Posterior cingulate gyrus (tissue), 11 donors: Measurements from ENCODE around the gene METTL25B.

Experiments
- DNase-seq, 10 donors: peaks; one replicate each; pipeline versions ENCODE4 v3.0.0 to v3.0.0-alpha.2; 2020 to 2021; ENCODE audit warnings: mixed read lengths in 3 of 10
- intact Hi-C: fragments of 100-400 bp; cut with DNase I; formaldehyde crosslinking; loops from one replicate; pipeline ENCODE4 v1.15.1; 2023

Gene METTL25B

DNA sequence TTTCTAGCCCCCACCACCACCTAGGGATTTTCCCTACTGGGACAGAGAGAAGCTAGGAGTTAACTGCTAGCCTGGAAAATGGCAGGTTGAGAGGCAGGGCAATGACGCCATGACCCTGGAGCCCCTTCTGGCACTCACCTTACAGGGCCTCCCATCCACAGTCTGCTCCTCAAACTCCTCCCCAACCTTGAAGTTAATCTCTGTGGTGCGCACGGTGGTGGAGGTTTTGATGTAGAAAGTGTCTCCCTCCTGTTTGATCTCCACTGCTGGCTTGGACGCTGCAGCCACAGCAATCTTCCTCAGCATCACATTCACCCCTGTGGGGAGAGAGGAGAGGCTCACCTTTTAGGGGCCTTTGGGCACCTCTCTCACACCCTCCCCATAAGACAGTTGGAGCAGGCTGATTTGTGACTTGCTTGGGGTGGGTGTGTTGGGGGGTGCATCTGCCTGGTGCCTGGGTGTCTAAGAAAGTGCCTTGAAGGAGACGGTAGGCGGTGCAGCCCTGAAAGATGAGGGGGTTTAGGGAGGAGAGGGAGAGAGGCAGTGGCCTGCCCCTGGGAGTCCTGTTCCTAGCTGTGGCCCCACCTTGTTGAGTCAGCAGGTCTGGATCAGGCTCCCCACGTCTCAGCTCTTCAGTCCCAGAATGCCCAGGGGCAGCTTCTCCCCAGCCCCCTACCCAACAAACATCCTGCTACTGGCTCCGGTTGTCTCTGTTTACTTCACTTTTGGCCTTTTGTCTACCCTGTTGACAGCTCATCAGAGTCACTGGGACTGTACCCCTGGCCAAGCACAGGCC lies 27.3 kb upstream of the METTL25B start:
- DNase-seq: no peak
- intact Hi-C loops: no loop called here

GRCh38 chr1:156703336-156703735 lies 24.9 kb upstream of the METTL25B start:
- intact Hi-C loops: no loop called here
- DNase-seq: no peak

DNA sequence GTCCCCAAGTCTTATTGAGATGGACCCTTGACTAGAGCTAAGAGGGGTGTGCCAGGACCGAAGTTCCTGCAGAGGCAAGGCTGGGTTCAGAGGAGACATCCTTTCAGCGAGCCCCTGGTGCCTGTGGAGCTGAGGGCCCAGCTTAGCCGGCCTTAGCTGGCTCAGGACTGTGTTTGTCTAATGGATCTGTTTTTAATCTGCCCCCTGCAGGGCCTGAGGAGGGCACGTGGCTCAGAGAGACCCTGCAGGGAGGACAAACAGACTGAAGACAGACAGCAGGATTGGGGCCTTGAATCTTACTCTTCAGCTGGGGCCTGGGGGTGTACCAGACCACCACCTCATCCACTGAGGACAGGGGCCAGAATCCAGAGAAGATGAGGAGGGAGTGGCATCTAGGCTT lies 24.5 kb upstream of the METTL25B start:
- DNase-seq: no peak
- intact Hi-C loops: no loop called here

DNA sequence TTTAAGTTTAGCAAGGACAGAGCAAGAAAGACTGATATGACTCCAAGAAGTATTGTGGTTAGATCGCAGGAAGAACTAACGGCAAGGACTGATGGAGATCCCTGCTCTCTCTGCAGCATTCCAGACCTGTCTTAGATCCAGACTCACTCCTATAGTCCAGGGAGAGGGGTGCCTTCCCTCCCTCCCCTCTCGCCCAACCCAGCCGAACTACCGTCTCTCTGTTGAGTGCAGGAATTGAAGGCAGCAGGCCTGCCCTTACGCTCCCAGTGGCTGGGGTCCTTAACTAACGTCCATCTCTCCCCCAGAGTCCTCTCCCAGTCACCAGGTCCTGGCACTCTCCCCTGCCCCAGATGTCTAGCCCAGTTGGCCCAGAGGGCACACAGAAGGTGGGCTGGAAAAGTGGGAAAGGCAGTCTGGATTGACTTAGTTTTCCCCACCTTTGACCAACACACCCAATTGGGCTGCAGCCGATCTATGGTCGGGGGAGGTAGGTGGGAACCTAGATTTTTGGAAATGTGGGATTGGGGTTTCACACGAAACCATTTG lies 24.0 kb upstream of the METTL25B start:
- no peak for DNase-seq
- intact Hi-C loops: no loop called here

GRCh38 chr1:156704930-156705320 lies 23.3 kb upstream of the METTL25B start:
- intact Hi-C loops: no loop called here
- peak in 4 of 10 donors; percentile 24 to 85 (median 49) for DNase-seq

GRCh38 chr1:156705321-156705917 lies 22.9 kb upstream of the METTL25B start, which contains the start of gene CRABP2:
TSS of gene CRABP2 (minus strand) at chr1:156705583. CDS start at chr1:156705446, 137 bp downstream.
- intact Hi-C loops: no loop called here
- peak in 5 of 10 donors; percentile 13 to 86 (median 23) for DNase-seq

- intact Hi-C loops: no loop called here
- DNase-seq: peak in 9 of 10 donors; percentile 47 to 92 (median 66)
These were observed 22.2 kb upstream of the METTL25B start for GRCh38 chr1:156705918-156706656.

GRCh38 chr1:156706657-156707416 lies 21.4 kb upstream of the METTL25B start:
- peak in 9 of 10 donors; percentile 7 to 88 (median 45) for DNase-seq
- intact Hi-C loops: no loop called here

DNA sequence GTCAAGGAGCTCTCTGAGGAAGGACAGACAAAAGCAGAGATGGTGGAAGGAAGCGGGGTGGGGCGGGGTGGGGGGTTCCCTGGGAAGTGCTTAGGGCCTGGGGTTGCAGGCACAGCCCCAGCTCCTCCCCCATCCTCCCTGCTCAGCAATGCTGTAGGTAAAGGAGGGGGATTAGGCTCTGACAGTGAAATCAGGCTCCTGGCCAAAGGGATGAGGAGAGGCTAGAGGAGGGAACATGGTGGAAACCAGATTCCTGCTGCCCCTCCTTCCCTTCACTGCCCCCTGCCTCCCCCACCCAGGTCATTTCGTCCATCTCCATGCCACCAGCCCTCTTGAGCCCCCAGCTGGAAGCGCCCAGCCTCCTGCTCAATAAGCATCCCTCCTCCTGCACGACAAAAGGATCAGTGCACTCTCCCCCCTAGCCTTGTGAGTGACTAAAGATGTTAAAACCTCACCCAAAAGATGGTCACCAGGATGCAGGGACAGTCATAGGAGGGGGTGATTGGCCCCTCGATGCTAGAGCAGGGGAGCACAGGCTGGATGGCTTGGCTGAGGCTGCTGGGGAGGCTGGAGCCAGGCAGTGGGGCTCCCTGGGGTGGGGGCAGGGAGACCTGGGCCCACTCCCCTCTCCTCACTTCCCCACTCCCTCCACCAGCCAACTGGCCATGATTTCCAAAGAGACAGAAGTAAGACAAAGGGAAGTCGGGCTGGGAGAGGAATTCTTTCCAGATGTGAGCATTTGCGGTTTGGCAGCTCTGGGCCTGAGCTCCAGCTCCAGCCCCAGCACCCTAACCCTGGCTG lies 20.7 kb upstream of the METTL25B start:
- DNase-seq: peak in 1 of 10 donors; percentile 59
- intact Hi-C loops: no loop called here

DNA sequence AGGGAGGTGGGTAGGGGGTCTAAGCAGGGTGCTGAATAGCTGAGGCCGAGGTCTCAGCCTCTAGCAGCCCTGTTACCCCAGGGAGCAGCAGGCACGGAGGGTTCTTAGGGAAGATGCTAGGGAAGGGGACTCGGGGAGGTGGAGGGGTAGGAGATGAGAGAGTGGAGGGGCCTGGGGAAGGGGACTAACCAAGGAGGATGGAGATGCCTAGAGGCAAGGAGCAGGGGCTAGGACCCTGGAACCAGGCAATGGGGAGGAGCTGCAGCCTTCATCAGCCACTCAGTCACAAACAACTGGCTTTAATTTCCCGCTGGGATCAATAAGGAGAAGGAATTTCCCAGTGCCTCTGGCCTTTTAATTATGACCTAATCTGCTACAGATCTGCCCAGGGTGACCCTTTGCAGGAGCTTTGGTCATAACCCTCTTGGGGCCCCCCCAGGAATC lies 20.0 kb upstream of the METTL25B start:
- DNase-seq: peak in 2 of 10 donors; percentile 41 to 69
- intact Hi-C loops: no loop called here

GRCh38 chr1:156709031-156709430 lies 19.2 kb upstream of the METTL25B start:
- intact Hi-C loops: no loop called here
- DNase-seq: peak in 1 of 10 donors; percentile 9

DNA sequence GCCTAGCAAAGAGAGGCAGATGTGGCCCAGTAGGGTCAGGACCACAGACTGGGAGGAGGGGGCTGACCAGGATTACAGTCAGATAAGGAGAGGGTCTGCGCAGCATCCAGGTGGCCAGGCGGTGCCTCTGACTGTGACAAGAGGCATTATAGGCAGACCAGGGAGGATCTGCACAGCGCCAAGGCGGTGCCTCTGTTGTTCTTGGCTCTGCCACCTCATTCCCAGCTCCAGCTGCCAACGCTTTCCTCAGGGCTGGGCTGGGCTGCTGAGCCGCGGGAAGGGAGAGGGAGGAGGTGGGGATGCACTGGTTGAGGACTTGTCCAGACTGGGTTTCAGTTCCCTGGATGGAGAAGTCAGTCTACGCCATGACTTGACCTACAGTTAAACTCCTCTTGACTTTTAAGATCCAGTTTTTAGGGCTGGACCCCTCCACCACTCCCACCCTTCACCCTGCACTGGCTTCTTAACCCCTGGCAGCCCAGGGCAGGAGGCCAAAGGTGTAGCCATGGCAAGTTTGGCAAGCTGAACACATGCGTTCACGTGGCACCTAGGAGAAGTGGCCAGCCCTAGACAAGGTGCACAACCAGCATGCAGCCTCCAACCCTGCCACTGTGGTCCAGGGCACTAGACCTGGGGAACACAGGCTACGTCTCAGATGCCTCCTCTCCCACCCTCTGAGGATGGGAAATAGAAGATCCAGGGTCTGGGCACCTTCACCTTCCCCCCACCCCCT lies 18.3 kb upstream of the METTL25B start:
- intact Hi-C loops: no loop called here
- DNase-seq: peak in 8 of 10 donors; percentile 50 to 96 (median 74)

DNA sequence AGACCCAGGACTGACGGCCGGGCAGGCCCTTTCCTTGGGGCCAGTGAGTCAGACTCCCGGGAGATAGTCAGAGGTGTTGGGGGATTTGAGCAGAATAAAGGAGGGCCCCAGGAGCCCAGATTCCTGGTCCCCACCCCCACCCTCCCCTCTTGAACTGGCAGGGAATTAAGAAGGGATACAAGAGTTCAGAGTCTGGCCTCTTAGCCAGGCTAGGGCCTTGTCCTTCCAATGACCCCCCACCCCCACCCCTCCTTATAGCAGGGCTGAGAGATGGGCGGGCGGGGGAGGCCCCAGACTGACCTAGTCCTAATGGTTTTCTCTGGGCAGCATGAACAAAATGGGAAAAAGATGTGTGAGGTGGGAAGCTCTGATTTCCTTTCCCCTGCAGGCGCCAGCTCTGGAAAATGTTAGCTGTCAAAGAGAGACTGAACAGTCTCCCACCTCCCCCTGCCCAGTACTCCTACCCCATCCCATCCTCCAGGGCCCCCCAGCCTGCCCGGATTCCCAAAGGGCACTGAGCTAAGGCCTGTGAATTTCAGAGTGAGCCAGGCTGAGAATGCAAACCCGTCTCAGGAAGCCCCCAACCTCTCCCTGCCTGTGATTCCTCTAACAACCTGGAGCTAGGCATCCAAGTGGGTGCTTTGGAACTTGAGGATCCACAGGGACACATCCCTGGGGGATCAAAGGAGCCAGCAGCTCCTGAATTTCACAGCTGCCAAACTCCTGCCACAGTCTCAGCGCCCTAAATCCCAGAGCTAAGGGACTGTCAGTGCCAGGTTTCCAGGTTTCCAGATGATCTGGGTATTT lies 17.1 kb upstream of the METTL25B start:
- intact Hi-C loops: no loop called here

DNA sequence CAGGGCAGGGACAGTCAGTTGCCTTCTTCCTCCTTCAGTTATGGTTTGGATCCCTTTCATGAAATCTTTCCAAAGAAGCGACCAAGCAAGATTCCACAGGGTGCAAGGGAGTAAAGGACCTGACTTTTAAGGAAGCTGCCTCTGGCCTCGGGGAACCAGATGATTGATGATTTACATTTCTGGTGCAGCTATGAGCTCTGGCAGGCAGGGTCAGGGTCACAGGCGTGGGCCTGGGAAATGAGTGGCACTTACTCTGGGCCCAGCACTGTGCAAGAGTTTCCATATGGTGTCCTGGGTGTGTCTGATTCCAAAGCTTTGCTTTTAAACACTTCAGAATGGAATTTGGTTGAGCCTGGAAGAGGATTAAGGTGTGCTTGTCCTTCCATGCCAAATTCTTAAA lies 15.6 kb upstream of the METTL25B start:
- peak in 1 of 10 donors; percentile 34 for DNase-seq
- intact Hi-C loops: no loop called here

More for the DNA sequence above, 17.1 kb upstream of the METTL25B start:
- peak in 1 of 10 donors; percentile 49 for DNase-seq

- DNase-seq: no peak
- intact Hi-C loops: no loop called here
These were observed 13.4 kb upstream of the METTL25B start for GRCh38 chr1:156714830-156715229.

DNA sequence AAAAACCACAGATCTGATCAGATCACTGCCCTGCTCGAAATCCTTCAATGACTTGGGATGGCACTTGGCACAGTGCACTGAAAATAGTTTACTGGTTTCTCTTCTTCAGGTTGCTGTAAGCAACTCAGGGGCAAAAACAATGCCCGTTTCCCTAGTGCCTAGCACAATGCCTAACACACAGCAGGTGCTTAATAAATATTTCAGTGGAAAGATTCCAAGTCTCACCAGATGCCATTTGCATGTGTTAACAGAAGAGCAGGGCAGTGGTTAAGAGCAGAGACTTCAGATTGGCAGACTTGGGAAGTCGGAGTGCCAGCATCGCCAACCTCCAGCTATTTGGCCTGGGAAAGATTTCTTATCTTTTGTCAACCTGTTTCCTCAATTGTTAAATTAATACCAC lies 10.9 kb upstream of the METTL25B start:
- DNase-seq: peak in 1 of 10 donors; percentile 20
- intact Hi-C loops: no loop called here

- intact Hi-C loops: no loop called here
- DNase-seq: peak in 1 of 10 donors; percentile 24
These were observed 7.1 kb upstream of the METTL25B start for GRCh38 chr1:156721131-156721530.

DNA sequence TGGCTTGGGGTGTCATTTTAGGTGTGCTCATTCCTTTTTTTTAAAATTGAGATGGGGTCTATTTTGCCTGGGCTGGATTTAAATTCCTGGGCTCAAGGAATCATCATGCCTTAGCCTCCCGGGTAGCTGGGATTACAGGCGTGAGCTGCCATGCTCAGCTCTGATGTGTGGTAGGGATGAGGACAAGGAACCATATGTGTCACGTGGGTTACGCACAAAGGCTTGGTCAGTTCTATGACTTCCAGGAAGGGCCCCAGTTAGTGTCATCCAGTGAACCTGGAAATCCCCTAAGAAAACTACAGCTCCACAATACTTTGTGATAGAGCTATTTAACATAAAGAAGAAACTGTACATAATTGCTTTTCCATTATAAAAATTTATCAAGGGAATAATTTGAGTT lies 6.7 kb upstream of the METTL25B start:
- intact Hi-C loops: no loop called here
- peak in 1 of 10 donors; percentile 18 for DNase-seq
